ENCODE measurements around the gene KCNJ6. TPM values are rescaled to one million over a fixed set of nuclear protein-coding genes. Genes with fewer than 3 reads are reported as not detected.

Gene KCNJ6
- total RNA-seq, 1 donor from 2014 or later: 10.5 TPM

GRCh38 chr21:37944496-37944895 is 28.2 kb upstream of the KCNJ6 start:
- Mint-ChIP-seq H3K4me3 (ENCODE audit: unreplicated experiment) (no peak overlapping the region), H3K27ac (ENCODE audit: unreplicated experiment) (no peak overlapping the region), H3K27me3 (ENCODE audit: unreplicated experiment) (peaks cover 49% of the 10 kb centered on the region), H3K4me1 (ENCODE audit: unreplicated experiment) (no peaks in the 10 kb centered on the region), H3K36me3 (ENCODE audit: unreplicated experiment) (peaks cover 3% of the 10 kb centered on the region), H3K9me3 (ENCODE audit: unreplicated experiment) (peaks cover 5% of the 10 kb centered on the region)
- TF ChIP-seq, protein P1, sequence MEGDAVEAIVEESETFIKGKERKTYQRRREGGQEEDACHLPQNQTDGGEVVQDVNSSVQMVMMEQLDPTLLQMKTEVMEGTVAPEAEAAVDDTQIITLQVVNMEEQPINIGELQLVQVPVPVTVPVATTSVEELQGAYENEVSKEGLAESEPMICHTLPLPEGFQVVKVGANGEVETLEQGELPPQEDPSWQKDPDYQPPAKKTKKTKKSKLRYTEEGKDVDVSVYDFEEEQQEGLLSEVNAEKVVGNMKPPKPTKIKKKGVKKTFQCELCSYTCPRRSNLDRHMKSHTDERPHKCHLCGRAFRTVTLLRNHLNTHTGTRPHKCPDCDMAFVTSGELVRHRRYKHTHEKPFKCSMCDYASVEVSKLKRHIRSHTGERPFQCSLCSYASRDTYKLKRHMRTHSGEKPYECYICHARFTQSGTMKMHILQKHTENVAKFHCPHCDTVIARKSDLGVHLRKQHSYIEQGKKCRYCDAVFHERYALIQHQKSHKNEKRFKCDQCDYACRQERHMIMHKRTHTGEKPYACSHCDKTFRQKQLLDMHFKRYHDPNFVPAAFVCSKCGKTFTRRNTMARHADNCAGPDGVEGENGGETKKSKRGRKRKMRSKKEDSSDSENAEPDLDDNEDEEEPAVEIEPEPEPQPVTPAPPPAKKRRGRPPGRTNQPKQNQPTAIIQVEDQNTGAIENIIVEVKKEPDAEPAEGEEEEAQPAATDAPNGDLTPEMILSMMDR (IDR thresholded peaks at IDR 0.05): no peak
- DNase-seq (ENCODE audit: extremely low spot score, unreplicated experiment): no peak

DNA sequence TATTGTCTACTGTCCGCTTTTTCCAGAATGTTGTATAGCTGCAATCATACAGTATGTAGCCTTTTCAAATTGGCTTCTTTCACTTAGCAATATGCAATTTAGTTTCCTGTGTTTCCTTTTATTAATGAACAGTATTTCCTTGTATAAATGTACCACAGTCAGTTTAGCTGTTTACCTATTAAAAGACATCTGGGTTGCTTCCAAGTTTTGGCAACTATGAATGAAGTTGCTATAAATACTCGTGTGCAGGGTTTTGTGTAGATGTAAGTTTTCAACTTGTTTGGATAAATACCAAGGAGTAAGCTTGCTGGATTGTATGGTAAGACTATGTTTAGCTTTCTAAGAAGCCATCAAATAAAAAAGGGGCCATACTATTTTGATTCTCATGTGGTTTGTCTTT is 24.4 kb upstream of the KCNJ6 start:
- H3K27ac Mint-ChIP-seq (ENCODE audit: unreplicated experiment): no peak overlapping the region
- H3K4me3 Mint-ChIP-seq (ENCODE audit: unreplicated experiment): no peak overlapping the region
- peaks cover 54% of the 10 kb centered on the region for H3K27me3 Mint-ChIP-seq (ENCODE audit: unreplicated experiment)
- H3K36me3 Mint-ChIP-seq (ENCODE audit: unreplicated experiment): peaks cover 3% of the 10 kb centered on the region
- no peaks in the 10 kb centered on the region for H3K4me1 Mint-ChIP-seq (ENCODE audit: unreplicated experiment)
- DNase-seq (ENCODE audit: extremely low spot score, unreplicated experiment): no peak
- peaks cover 7% of the 10 kb centered on the region for H3K9me3 Mint-ChIP-seq (ENCODE audit: unreplicated experiment)
- TF ChIP-seq, protein P1 (IDR thresholded peaks at IDR 0.05): no peak

GRCh38 chr21:37939838-37940237 is 23.6 kb upstream of the KCNJ6 start:
- TF ChIP-seq, protein P1 (IDR thresholded peaks at IDR 0.05): no peak
- Mint-ChIP-seq H3K9me3 (ENCODE audit: unreplicated experiment) (peaks cover 7% of the 10 kb centered on the region), H3K27ac (ENCODE audit: unreplicated experiment) (no peak overlapping the region), H3K27me3 (ENCODE audit: unreplicated experiment) (peaks cover 58% of the 10 kb centered on the region), H3K36me3 (ENCODE audit: unreplicated experiment) (peaks cover 3% of the 10 kb centered on the region), H3K4me1 (ENCODE audit: unreplicated experiment) (no peaks in the 10 kb centered on the region), H3K4me3 (ENCODE audit: unreplicated experiment) (no peak overlapping the region)
- no peak for DNase-seq (ENCODE audit: extremely low spot score, unreplicated experiment)

- peaks cover 58% of the 10 kb centered on the region for H3K27me3 Mint-ChIP-seq (ENCODE audit: unreplicated experiment)
- H3K36me3 Mint-ChIP-seq (ENCODE audit: unreplicated experiment): peaks cover 3% of the 10 kb centered on the region
- H3K4me3 Mint-ChIP-seq (ENCODE audit: unreplicated experiment): no peak overlapping the region
- TF ChIP-seq, protein P1 (IDR thresholded peaks at IDR 0.05): no peak
- no peak overlapping the region for H3K27ac Mint-ChIP-seq (ENCODE audit: unreplicated experiment)
- H3K4me1 Mint-ChIP-seq (ENCODE audit: unreplicated experiment): no peaks in the 10 kb centered on the region
- no peak for DNase-seq (ENCODE audit: extremely low spot score, unreplicated experiment)
- peaks cover 7% of the 10 kb centered on the region for H3K9me3 Mint-ChIP-seq (ENCODE audit: unreplicated experiment)
Observed at GRCh38 chr21:37939251-37939650, 23.0 kb upstream of the KCNJ6 start.

- H3K27me3 Mint-ChIP-seq (ENCODE audit: unreplicated experiment): peaks cover 55% of the 10 kb centered on the region
- peaks cover 18% of the 10 kb centered on the region for H3K9me3 Mint-ChIP-seq (ENCODE audit: unreplicated experiment)
- H3K4me1 Mint-ChIP-seq (ENCODE audit: unreplicated experiment): no peaks in the 10 kb centered on the region
- H3K27ac Mint-ChIP-seq (ENCODE audit: unreplicated experiment): no peak overlapping the region
- TF ChIP-seq, protein P1 (IDR thresholded peaks at IDR 0.05): no peak
- peaks cover 3% of the 10 kb centered on the region for H3K36me3 Mint-ChIP-seq (ENCODE audit: unreplicated experiment)
- DNase-seq (ENCODE audit: extremely low spot score, unreplicated experiment): no peak
- H3K4me3 Mint-ChIP-seq (ENCODE audit: unreplicated experiment): no peak overlapping the region
Observed at GRCh38 chr21:37937668-37938067, 21.4 kb upstream of the KCNJ6 start.

Measured in osteocyte (in vitro differentiated cells).